Fibroblast of skin of scalp (primary cell): ENCODE measurements around the gene MGAT5.

Experiments used
- DNase-seq: peaks from one replicate; pipeline ENCODE4 v3.0.0-alpha.2; 2013

Gene MGAT5

GRCh38 chr2:134452042-134452733, 198.3 kb downstream of the MGAT5 start:
- DNase-seq: no peak

GRCh38 chr2:134453476-134453875, 199.6 kb downstream of the MGAT5 start:
- DNase-seq: no peak

DNA sequence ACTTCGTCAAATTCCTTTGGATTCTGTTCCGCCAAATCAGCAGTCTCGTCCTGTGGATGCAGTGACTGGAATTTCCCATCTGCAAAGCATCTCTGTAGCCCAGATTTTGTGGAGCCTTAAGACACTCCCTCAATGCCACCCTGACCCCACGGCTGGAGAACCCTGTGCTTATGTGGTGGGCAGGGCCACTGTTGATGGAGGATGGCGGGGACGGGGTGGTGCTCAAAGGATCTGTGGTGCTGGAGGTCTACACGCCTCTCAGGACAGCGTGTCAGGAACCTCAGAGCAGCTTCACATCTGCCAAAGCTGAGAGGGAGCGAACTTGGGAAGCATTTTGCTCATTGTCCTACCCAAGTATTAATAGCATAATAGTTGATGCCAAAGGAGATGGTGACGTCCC, 200.1 kb downstream of the MGAT5 start:
- no peak for DNase-seq

- DNase-seq: no peak
Observed at GRCh38 chr2:134454426-134454825, 200.6 kb downstream of the MGAT5 start.

DNA sequence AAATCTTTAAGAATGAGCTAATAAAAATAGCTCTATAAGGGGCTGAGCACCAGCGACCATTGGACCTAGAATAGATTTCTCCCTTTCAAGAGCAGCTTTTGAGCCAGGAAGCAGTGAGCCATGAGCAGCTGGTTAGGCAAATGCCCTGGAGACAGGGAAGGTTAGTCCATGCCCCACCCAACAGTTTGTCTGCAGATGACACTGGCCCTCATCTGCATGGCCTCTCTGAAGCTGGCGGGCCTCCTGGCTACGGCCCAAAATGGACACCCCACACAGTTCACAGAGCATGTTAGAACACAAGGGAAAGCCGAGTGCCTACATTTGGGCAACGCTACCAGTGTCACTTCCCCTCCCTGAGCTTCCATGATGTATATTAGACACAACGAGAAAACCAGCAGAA, 201.1 kb downstream of the MGAT5 start:
- no peak for DNase-seq

- no peak for DNase-seq
Observed at GRCh38 chr2:134455426-134455825, 201.6 kb downstream of the MGAT5 start.

DNA sequence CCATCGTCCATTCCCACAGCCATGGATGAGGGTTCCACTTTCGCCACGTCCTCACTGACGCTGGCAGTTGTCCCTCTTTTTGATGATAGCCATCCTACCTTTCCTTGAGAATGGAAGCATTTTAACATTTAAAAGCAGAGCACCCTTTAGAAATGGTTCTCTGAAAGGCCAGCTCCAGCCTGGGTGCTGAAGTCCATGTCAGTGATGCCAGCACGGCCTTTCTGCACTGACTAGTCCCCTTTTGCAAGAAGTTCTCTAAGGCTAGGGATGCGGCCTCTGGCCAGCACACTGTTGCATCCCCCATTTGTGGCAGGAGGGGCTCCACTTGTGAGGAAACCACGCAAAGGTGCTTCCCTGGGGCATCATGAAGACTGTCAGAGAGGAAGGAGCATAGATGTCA, 203.5 kb downstream of the MGAT5 start:
- DNase-seq: no peak

DNA sequence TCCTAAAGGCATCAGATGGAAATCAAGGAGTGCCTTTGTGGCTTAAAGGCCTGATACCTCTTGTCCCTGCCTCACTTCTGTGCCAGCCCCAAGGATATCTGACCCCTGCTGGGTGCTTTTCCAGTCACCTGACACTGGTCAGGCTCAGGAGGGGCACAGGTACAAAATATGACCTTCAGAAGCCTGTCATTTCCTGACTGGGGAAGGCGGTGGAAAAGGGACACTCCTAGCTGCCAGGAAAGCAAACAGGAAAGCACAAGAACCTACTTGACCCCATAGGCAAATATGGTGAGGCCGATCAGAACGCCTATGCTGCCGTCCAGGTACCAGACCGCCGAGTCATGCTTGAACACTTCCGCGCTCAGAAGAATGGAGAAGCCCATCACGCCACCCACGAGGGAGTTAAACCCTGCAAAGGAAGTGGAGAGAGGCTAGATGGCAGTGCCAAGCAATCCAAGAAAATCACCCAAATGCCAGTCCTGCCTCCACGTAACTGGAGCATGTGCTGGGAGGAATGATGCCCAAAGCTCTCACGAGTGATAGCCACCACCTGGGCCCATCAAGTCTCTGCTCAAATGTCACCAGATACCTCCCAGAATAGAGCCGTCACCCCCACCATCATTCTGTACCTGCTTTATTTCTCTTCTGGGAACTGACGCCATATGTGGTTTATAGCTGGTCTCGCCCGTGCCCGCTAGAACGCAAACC, 204.0 kb downstream of the MGAT5 start:
- DNase-seq: no peak

GRCh38 chr2:134458473-134458853, 204.6 kb downstream of the MGAT5 start:
- DNase-seq: no peak

DNA sequence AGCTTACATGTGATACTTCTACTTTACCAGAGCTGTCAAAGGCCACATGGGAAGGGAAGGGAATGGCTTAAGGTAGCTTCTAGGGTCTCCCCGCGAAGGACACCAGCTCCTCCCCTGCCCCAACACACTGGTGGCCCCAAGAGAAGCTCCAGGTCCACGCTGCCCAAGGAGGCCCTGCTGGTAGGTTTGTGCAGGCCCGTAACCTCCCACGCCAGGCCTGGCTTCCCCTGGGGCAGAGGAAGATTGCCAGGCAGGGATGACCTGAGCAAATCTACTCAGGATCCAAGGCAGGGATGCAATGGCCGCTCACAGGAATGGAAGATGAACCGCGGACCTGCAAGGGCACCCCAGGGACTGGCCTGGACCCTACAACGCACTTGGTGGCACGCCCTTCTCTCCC, 205.1 kb downstream of the MGAT5 start:
- DNase-seq: no peak

DNA sequence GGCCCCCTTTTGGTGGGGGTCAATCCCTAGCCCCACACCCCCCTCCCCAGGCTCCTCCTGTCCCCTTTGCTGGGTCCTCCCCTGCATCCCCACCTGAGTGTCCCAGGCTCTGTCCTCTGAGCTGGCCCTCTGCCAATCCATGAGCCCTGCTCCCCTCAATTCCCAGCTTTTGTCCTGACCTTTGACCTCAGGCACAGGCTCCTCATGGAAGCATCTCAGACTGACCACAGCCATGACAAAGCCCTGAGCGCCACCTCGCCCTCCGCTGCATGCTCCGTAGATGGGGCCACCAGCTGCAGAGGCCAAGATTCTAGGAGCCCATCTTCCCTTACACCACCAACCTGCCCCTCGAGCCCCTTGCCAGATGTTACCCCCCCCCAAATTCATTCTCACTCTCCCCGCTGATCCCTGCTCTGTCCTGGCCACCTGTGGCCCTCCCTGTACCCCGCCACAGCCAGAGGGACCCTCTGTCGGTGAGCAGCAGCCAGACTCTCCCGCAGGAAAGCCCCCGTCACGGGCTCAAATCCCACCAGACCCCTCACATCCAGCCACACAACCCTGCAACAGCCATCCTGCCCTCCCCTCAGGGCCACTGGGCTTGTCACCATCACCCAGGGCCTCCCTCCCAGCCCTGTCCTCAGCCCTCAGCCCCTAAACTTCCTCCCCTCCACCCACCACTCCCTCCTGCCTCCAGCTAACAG, 206.0 kb downstream of the MGAT5 start:
- DNase-seq: no peak

GRCh38 chr2:134460583-134460998, 206.7 kb downstream of the MGAT5 start:
- peak; percentile 44 for DNase-seq

DNA sequence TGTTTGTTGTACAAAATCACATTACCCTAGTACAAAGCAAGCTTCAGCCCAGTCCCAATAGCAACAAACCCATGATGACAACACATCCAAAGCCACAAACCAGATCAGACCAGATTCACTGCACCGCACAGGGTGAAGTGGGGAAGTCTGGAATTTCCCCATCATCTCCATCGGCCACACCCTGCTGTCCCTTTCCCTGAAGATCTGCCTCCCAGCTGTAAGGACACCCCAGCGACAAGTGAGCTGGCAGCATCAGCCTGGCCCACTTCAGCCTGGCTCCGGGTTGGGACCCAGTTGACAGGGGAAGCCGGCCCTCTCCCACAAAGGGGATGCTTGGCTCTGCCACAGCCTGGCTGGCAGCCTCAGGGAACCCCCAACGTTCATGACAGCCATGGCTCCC, 207.6 kb downstream of the MGAT5 start:
- peak; percentile 42 for DNase-seq

DNA sequence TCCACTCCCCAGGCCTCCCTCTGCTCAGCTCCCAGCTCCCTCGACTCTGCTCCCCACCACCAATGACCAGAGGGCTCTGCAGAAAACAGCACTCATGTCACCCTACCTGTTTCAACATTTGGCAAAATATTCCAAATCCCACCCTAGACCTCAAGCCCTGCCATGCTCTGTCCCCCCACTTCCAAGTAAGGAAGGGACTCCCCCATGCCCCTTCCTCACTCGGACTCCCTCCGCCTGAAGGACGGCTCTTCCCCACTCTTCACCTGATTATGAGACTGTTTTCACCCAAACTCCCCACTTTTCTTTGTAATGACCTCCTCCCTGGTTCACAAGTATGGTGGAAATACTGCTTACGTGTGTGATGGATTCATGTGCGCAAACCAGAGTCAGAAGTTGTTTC, 208.4 kb downstream of the MGAT5 start:
- no peak for DNase-seq

DNA sequence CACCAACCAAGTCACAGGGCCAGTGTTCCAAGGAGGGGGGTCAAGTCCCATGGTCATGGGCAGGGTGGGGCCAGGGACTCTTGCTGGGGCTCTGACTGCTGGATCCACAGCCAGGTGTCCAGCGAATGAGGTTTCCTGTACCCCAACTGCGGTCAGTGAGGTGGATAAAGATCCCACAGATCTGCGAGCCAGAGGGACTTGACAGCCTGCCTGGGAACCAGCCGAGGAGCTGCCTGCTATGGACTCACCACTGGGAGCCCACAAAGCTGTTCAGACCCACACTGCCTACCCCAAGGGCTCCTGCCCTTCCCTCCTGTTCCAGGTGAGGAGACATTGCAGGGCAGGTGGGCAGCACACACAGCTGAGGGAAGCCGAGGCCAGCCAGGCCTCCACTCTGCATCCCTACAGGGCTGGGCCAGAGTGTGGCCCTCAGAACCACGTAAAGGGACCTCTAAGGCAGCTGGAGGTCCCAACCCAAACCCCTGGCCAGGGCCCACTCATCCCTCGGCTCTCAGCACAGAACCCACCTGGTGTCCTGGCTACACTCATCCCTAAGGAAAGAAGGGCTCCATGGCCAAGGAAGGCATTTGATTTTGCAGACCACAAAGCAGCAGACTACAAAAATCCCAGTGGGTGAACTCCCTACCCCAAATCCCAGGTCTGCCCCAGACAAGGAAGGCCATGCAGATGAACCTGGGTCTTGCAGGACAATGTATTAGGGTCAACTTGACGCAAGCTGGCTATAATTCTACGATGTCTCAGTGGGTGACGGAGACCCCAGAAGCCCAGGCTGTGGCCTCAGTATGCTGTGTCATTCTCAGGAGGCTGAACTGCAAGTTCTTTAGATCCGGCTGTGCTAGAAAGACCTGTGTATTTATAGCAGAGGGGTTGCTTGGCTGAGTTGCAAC, 209.2 kb downstream of the MGAT5 start:
- no peak for DNase-seq

GRCh38 chr2:134463699-134464022, 209.8 kb downstream of the MGAT5 start:
- no peak for DNase-seq

DNA sequence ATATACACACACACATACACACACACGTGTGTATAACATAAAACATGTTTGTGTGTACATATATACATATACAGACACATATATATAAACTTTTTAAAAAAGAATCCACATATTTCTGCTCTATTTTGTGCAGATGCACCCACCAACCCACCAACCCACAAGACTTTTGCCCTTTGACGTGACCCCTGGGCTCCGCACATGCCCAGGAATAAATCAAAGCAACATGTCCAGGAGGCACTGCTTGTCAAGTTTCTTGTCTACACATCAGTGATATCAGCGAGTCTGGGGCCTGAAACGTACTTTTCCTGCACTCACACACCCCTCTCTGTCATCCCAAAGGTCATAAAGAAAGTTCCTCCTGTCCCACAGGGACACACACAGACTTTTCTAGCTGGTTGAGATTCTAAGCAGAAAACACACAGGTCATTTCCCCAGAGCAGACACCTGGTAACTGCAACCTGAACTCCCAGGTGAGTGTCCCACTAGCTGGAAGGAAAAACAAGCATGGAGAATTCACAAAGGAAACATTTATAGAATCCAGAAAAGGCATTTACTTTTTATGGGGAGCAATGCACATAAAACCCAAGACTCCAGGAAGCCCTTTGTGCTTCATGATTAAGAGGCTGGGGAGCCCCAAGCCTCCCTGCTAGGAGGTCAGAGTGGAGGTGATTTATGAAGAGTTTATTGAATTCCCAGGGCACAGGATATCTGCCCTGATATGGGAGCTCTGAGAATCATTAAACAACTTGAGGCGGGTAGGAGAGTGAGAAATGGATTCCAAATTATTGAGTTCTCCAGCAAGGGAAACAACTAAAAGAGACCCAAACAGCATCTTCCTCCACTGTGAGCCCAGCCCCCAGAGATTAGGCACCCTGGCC, 211.6 kb downstream of the MGAT5 start:
- DNase-seq: no peak

DNA sequence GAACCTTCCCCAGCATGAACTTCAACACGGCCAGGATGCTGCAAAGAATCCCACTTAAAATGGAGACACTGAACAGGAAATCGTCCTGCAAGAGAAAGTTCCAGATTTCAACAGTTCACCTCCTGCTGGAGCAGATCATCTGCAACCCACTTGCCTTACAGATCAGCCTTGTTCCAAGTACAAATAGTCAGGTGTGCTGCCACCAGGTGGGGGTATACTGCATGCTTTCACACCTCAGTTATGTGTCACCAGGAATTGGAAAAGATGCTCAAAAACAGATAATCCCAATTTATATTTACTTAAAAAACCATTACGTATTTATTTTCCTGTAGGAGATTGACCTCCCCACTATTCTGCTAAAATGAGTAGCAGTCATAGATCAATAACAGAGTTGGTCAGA, 212.3 kb downstream of the MGAT5 start:
- DNase-seq: no peak

- no peak for DNase-seq
Observed at GRCh38 chr2:134468164-134468563, 214.3 kb downstream of the MGAT5 start.

DNA sequence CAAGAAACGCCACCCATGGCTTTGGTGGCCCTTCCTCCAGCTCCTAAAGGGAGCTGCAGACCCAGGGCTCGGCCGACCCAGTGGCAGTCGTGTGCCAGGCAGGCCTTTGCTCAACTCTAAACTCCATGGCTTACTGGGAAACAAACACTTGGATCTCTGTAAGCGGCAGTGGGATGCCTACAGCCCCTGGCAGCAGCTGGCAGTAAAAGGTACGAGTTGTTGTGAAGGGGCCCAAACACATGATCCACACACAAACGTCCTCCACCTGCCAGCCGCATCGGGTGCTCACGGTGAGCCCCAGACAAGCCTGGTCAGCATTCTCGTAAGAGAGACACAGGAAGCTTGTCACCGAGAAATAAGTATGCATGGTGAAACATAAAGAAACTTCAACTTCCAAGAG, 214.9 kb downstream of the MGAT5 start:
- DNase-seq: no peak

DNA sequence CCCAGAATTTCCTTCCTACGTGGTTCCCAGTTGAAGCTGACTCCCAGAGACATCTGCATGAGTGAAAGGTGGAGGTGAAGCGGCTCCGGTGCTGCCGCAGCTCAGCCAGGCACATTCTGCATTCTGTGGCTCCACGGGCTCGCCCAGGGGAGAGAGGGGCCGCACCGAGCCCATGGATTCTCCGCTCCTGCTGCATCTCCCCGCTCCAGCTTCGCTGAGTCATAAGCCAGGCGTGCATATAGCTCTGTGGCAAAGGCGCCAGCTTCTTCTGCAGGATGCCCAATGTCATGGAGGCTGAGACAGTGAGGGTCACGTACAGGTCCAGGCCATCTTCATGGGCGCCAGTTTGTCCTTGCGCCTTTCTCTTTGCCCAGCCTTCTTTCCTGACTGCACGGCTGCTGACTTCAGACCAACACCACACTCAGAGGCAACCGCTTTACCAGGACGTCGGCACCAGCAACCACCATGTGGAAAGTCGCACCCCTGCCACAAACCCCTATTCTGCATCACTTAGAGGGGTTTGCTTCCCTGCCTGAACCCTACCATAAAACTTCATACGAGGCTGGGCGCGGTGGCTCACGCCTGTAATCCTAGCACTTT, 215.7 kb downstream of the MGAT5 start:
- no peak for DNase-seq
